GDM1 (cell line): Measurements from ENCODE around the gene TGFB1.

ENCODE experiments used
- DNase-seq: peaks from one replicate; lab custom pipeline; 2025; lab: John Stamatoyannopoulos, UW

Gene TGFB1

GRCh38 chr19:41321204-41321599 lies 32.5 kb downstream of the TGFB1 start:
- no peak for DNase-seq

DNA sequence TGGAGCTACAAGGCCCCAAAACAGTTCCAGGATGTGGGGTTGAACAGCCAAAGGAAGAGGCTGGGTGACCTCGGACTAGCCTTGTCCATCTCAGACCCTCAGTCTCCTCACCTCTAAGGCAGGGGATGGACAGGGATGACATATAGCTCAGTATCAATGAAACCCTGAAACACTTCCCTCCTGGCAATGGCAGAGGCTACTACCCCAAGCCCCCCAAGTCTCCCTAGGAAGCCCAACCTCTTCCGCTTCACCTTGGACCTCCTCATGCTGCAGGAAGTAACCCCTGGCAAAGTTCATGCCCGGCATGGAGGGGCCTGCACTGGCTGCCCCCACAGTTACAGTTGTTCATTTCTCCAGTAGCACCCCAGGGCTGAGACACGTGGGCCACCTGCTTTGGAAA lies 33.2 kb downstream of the TGFB1 start:
- DNase-seq: no peak

DNA sequence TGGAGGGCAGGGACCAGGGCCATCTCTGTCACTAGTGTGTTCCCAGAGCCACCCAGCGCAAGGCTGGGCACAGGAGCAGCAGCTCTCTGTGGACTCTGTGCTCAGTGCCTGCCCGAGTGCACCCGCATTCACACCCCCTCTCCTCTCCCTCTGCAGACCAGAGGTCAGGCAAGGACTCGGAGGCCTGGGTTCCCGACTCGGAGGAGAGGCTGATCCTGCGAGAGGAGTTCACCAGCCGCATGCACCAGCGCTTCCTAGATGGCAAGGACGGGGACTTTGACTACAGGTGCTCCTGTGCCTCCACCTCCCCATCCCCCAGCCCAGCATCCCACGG lies 33.6 kb downstream of the TGFB1 start:
- no peak for DNase-seq

- DNase-seq: no peak
These were observed 34.1 kb downstream of the TGFB1 start for GRCh38 chr19:41319500-41320184.

DNA sequence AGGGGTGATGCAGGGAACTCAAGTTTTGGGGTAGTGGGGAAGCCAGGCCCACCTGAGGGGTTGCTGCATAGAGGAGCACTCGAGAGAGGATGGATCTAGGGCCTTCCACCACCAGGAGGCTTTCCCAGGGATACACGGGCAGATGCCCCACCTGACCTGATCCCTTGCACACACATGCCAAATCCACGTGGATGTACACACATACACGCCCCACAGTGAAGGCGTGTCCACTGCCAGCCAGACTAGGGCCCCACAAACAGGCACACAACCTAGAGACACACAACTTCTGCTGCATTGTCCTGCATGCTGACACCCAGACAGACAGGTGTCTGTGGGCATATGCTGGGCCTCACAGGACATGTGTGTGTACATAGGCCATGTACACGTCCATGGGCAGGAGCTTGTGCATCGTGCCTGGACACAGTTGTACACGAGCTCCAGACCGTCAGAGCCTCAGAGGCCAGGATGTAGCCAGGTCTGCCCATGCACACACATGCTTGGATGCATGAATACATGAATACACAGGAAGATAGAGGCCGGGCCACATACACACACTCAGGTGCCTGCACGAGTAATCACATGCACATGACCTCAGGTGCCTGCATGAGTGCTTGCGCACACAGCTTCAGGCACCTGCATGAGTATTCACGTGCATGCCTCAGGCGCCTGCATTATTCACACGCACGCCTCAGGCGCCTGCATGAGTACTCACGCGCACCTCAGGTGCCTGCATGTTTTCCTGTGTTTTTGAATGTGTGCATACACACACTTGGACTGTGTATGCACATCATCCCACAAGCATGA lies 34.8 kb downstream of the TGFB1 start:
- no peak for DNase-seq

GRCh38 chr19:41316306-41316920 lies 37.3 kb downstream of the TGFB1 start:
- no peak for DNase-seq

DNA sequence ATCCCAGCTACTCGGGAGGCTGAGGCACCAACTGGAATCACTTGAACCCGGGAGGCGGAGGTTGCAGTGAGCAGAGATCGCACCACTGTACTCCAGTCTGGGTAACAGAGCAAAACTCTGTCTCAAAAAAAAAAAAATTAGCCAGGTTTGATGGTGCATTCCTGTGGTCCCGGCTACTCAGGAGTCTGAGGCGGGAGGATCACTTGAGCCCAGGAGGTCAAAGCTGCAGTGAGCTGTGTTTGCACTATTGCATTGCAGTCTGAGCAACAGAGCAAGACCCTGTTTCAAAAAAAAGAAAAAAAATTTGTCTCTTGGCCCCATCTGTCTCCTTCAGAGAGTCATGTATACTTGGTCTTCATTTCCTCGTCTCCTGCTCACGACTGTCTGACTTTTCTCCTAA lies 42.1 kb downstream of the TGFB1 start:
- no peak for DNase-seq

GRCh38 chr19:41311072-41311471 lies 42.6 kb downstream of the TGFB1 start:
- no peak for DNase-seq

DNA sequence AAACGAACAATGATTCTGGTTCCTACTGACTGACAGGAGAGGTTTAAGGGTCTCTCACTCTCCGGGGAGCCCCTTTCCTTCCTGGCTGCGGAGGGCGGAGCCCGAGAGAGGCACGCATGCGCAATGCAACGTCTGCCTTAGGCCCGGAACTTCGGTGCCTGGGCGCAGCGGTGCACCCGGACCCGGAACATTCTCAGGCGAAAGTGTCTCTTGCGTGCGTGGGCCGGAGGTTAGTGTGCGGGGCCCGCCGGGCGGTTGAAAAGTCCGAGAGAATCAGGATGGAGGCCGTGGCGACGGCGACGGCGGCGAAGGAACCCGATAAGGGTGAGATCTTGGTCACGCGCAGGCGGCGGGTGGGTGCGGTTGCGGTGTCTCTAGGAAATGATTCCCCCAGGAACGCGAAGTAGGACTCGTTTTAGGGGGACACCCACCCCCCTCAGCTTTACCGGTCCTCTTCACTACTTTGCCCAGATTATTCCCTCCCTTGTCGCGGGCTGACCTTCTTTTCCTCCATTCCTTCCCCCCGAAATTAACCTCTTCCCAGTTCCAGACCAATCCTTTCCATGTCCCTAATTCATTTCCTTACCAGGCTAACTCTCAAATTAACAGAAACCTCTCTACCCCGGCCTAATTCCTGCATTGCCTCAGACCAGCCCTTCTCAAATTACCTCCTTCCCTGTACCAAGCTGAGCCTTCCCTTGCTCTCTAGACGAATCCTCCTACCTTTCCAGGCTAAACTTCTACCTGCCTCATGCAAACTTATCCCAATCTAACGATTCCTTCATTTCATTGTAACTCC lies 43.5 kb downstream of the TGFB1 start, which contains the start of gene CCDC97:
Gene CCDC97 (plus strand): TSS at position 140 of the 799 bp plus-strand sequence. CDS start 139 bp downstream, at position 279.
- peak; percentile 78 for DNase-seq

- DNase-seq: no peak
These were observed 44.3 kb downstream of the TGFB1 start for GRCh38 chr19:41309180-41310032.

- peak; percentile 77 for DNase-seq
These were observed 45.1 kb downstream of the TGFB1 start for GRCh38 chr19:41308450-41309179.

DNA sequence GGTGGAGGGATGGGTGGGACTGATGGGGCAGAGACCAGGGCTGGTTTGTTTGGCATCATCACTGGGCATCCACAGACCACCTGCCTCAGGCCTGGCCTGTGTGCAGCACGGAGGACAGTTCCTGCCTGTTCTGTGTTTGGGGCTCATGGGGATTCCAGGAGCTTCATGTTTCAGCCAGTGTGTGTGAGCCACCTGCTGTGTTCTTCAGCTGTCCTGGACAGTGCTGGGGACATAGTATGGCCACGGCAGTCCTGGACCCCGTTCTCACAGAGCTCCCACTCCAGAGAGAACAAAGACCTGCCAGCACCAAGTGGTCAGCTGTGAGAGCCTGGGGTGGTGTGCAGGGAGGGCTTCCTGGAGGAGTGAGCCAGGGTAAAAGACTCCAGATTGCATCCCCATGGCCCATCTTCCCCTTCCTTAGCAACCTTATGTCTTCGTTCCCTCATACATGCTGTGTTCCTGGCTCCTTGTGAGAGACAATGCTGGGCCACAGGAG lies 45.7 kb downstream of the TGFB1 start:
- DNase-seq: no peak

GRCh38 chr19:41307090-41307875 lies 46.4 kb downstream of the TGFB1 start:
- DNase-seq: no peak

DNA sequence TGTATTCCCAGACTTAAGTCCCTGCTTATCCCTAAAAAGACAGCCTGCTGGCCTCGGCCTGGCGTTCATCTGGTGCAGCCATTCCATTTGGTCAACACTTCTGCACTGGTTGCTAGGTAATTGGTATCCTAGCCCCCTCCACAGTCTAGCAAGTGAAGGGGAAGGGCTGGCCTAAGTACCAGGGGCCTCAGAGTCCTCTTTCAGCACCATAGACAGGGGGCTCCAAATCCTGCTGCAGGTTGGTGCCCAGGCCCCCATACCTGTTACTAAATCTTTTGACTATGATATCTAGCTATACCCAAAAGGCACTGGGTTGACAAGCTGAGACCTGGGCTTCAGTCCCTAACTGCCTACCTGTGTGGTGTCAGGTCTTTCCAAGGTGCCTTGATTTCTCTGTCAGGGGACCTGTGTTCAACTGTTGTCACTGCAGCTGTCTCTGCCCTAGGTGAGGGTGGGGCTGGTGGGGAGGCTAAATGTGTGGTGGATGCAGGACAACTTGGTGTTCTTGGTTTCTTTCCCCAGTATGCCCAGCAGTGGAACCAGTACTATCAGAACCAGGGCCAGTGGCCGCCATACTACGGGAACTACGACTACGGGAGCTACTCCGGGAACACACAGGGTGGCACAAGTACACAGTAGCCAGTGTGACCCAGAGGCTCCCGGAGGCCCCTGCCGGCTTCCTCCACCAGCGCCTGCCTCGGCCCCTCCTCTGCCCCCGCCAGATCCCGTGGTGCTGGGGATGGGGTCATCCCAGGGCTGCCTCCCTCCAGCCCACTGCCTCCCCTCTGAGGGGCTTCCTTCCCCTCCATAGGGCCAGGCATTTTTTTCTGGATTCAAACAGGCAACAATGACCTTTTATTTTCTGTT lies 47.6 kb downstream of the TGFB1 start:
- no peak for DNase-seq

- DNase-seq: no peak
These were observed 48.8 kb downstream of the TGFB1 start for GRCh38 chr19:41304706-41305483.

DNA sequence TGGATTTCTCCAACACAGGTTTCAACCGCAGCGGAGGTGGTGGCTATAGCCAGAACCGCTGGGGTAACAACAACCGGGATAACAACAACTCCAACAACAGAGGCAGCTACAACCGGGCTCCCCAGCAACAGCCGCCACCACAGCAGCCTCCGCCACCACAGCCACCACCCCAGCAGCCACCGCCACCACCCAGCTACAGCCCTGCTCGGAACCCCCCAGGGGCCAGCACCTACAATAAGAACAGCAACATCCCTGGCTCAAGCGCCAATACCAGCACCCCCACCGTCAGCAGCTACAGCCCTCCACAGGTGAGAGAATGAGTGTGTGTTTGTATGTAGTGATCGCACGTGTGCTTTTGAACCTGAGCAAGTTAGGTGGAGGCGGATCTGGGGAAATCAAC lies 49.8 kb downstream of the TGFB1 start:
- no peak for DNase-seq

- DNase-seq: no peak
These were observed 50.9 kb downstream of the TGFB1 start for GRCh38 chr19:41302624-41303351.
